DOHH2 (cell line): Measurements from ENCODE around the gene TAF5.

ENCODE experiments used
- EZH2phosphoT487 ChIP-seq: fragments of 200-600 bp; sonication (generic); IDR thresholded peaks from 2 replicates; pipeline ENCODE4 v1.6.1; 2017; ENCODE audit warnings: borderline replicate concordance, mild to moderate bottlenecking, antibody characterized with exemption, low read length, moderate library complexity, mixed read lengths
- TF ChIP-seq, protein P1 (sequence below): fragments of 200-600 bp; sonication (generic); IDR thresholded peaks from one replicate; pipeline ENCODE4 v1.5.1; 2014; ENCODE audit warnings: antibody characterized with exemption, mild to moderate bottlenecking, low read depth, low read length; ENCODE audit not compliant: poor library complexity, severe bottlenecking

DNA sequence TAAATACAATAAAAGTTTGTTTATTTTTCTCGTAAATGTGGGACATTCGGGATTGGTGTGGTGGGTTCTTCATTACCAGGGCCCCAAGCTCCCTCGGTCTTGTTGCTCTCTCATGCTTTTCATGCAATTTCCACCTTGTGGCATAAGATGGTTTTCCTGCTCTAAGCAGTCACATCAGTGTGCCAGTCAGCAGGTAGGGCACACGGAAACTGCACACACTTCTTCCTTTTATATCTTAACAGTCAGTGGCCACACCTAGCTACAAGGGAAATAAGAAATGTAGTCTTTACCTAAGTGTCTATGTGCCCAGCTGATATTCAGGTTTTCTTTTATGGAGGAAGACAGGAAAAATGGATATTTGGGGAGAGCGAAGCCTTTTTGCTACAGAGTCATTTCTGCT is 6.5 kb downstream of the TAF5 start:
- TF ChIP-seq, protein P1, sequence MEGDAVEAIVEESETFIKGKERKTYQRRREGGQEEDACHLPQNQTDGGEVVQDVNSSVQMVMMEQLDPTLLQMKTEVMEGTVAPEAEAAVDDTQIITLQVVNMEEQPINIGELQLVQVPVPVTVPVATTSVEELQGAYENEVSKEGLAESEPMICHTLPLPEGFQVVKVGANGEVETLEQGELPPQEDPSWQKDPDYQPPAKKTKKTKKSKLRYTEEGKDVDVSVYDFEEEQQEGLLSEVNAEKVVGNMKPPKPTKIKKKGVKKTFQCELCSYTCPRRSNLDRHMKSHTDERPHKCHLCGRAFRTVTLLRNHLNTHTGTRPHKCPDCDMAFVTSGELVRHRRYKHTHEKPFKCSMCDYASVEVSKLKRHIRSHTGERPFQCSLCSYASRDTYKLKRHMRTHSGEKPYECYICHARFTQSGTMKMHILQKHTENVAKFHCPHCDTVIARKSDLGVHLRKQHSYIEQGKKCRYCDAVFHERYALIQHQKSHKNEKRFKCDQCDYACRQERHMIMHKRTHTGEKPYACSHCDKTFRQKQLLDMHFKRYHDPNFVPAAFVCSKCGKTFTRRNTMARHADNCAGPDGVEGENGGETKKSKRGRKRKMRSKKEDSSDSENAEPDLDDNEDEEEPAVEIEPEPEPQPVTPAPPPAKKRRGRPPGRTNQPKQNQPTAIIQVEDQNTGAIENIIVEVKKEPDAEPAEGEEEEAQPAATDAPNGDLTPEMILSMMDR, result no peak
- no peak for TF ChIP-seq EZH2phosphoT487
